ENCODE measurements around the gene ZNF491.
"Not testable (repeated sequence)": the region's sequence is repeated elsewhere in the genome, so short reads cannot be mapped to it uniquely, and the experiment has no call there.

The ZNF491 gene

GRCh38 chr19:11776669-11777068 is 21.7 kb upstream of the ZNF491 start:
- not testable (repeated sequence) for H3K4me3 ChIP-seq (ENCODE audit: low read length); H3K27me3 ChIP-seq (ENCODE audit: control insufficient read depth, insufficient read depth, low read length); H3K9ac ChIP-seq (ENCODE audit: low read length); H3K27ac ChIP-seq (ENCODE audit: low read depth, low read length); H3K4me1 ChIP-seq (ENCODE audit: control insufficient read depth, insufficient read depth, low read length)
- H3K36me3 ChIP-seq (ENCODE audit: control insufficient read depth, insufficient read depth, low read length), result peaks cover 26% of the 10 kb centered on the region

- Histone ChIP-seq H3K27ac (ENCODE audit: low read depth, low read length) (no peak overlapping the region), H3K4me3 (ENCODE audit: low read length) (no peak overlapping the region), H3K4me1 (ENCODE audit: control insufficient read depth, insufficient read depth, low read length) (no peaks in the 10 kb centered on the region), H3K9ac (ENCODE audit: low read length) (no peak overlapping the region), H3K27me3 (ENCODE audit: control insufficient read depth, insufficient read depth, low read length) (no peaks in the 10 kb centered on the region), H3K36me3 (ENCODE audit: control insufficient read depth, insufficient read depth, low read length) (peaks cover 30% of the 10 kb centered on the region)
Observed at GRCh38 chr19:11780431-11781020, 17.8 kb upstream of the ZNF491 start.

- Histone ChIP-seq H3K9ac (ENCODE audit: low read length) (no peak overlapping the region), H3K27me3 (ENCODE audit: control insufficient read depth, insufficient read depth, low read length) (no peaks in the 10 kb centered on the region), H3K36me3 (ENCODE audit: control insufficient read depth, insufficient read depth, low read length) (peaks cover 30% of the 10 kb centered on the region), H3K4me3 (ENCODE audit: low read length) (no peak overlapping the region), H3K27ac (ENCODE audit: low read depth, low read length) (no peak overlapping the region), H3K4me1 (ENCODE audit: control insufficient read depth, insufficient read depth, low read length) (no peaks in the 10 kb centered on the region)
Observed at GRCh38 chr19:11781295-11782057, 16.8 kb upstream of the ZNF491 start.

GRCh38 chr19:11783767-11784166 is 14.6 kb upstream of the ZNF491 start:
- H3K4me3 ChIP-seq (ENCODE audit: low read length), result no peak overlapping the region
- peaks cover 26% of the 10 kb centered on the region for H3K36me3 ChIP-seq (ENCODE audit: control insufficient read depth, insufficient read depth, low read length)
- H3K4me1 ChIP-seq (ENCODE audit: control insufficient read depth, insufficient read depth, low read length), result no peaks in the 10 kb centered on the region
- H3K27me3 ChIP-seq (ENCODE audit: control insufficient read depth, insufficient read depth, low read length), result no peaks in the 10 kb centered on the region
- H3K9ac ChIP-seq (ENCODE audit: low read length), result no peak overlapping the region
- H3K27ac ChIP-seq (ENCODE audit: low read depth, low read length), result no peak overlapping the region

GRCh38 chr19:11784356-11784755 is 14.0 kb upstream of the ZNF491 start:
- Histone ChIP-seq H3K4me1 (ENCODE audit: control insufficient read depth, insufficient read depth, low read length) (no peaks in the 10 kb centered on the region), H3K4me3 (ENCODE audit: low read length) (no peak overlapping the region), H3K27me3 (ENCODE audit: control insufficient read depth, insufficient read depth, low read length) (no peaks in the 10 kb centered on the region), H3K36me3 (ENCODE audit: control insufficient read depth, insufficient read depth, low read length) (peaks cover 23% of the 10 kb centered on the region), H3K27ac (ENCODE audit: low read depth, low read length) (no peak overlapping the region), H3K9ac (ENCODE audit: low read length) (no peak overlapping the region)

- H3K4me3 ChIP-seq (ENCODE audit: low read length), result no peak overlapping the region
- no peaks in the 10 kb centered on the region for H3K27me3 ChIP-seq (ENCODE audit: control insufficient read depth, insufficient read depth, low read length)
Observed at GRCh38 chr19:11787536-11787935, 10.8 kb upstream of the ZNF491 start.

GRCh38 chr19:11792942-11793341 is 5.4 kb upstream of the ZNF491 start:
- Histone ChIP-seq H3K36me3 (ENCODE audit: control insufficient read depth, insufficient read depth, low read length) (no peaks in the 10 kb centered on the region), H3K4me3 (ENCODE audit: low read length) (no peak overlapping the region), H3K27me3 (ENCODE audit: control insufficient read depth, insufficient read depth, low read length) (no peaks in the 10 kb centered on the region), H3K4me1 (ENCODE audit: control insufficient read depth, insufficient read depth, low read length) (peaks cover 3% of the 10 kb centered on the region), H3K9ac (ENCODE audit: low read length) (no peak overlapping the region), H3K27ac (ENCODE audit: low read depth, low read length) (no peak overlapping the region)

More at GRCh38 chr19:11787536-11787935, 10.8 kb upstream of the ZNF491 start:
- H3K36me3 ChIP-seq (ENCODE audit: control insufficient read depth, insufficient read depth, low read length), result peaks cover 1% of the 10 kb centered on the region
- no peak overlapping the region for H3K9ac ChIP-seq (ENCODE audit: low read length)
- H3K4me1 ChIP-seq (ENCODE audit: control insufficient read depth, insufficient read depth, low read length), result no peaks in the 10 kb centered on the region
- H3K27ac ChIP-seq (ENCODE audit: low read depth, low read length), result no peak overlapping the region

- no peaks in the 10 kb centered on the region for H3K36me3 ChIP-seq (ENCODE audit: control insufficient read depth, insufficient read depth, low read length)
- peak overlapping the region; percentile 77 for H3K27ac ChIP-seq (ENCODE audit: low read depth, low read length)
- H3K27me3 ChIP-seq (ENCODE audit: control insufficient read depth, insufficient read depth, low read length), result no peaks in the 10 kb centered on the region
- H3K4me1 ChIP-seq (ENCODE audit: control insufficient read depth, insufficient read depth, low read length), result peaks cover 6% of the 10 kb centered on the region
- H3K4me3 ChIP-seq (ENCODE audit: low read length), result peak overlapping the region; percentile 79
- no peak overlapping the region for H3K9ac ChIP-seq (ENCODE audit: low read length)
Observed at GRCh38 chr19:11797491-11797890, 832 bp upstream of the ZNF491 start.

- Histone ChIP-seq H3K27me3 (ENCODE audit: control insufficient read depth, insufficient read depth, low read length) (no peaks in the 10 kb centered on the region), H3K36me3 (ENCODE audit: control insufficient read depth, insufficient read depth, low read length) (peaks cover 9% of the 10 kb centered on the region), H3K4me3 (ENCODE audit: low read length) (no peak overlapping the region), H3K4me1 (ENCODE audit: control insufficient read depth, insufficient read depth, low read length) (no peaks in the 10 kb centered on the region), H3K9ac (ENCODE audit: low read length) (no peak overlapping the region), H3K27ac (ENCODE audit: low read depth, low read length) (no peak overlapping the region)
Observed at GRCh38 chr19:11806354-11807098, 8.2 kb downstream of the ZNF491 start.

- Histone ChIP-seq H3K4me3 (ENCODE audit: low read length) (no peak overlapping the region), H3K9ac (ENCODE audit: low read length) (no peak overlapping the region), H3K27me3 (ENCODE audit: control insufficient read depth, insufficient read depth, low read length) (no peaks in the 10 kb centered on the region), H3K36me3 (ENCODE audit: control insufficient read depth, insufficient read depth, low read length) (peaks cover 9% of the 10 kb centered on the region), H3K4me1 (ENCODE audit: control insufficient read depth, insufficient read depth, low read length) (no peaks in the 10 kb centered on the region), H3K27ac (ENCODE audit: low read depth, low read length) (no peak overlapping the region)
Observed at GRCh38 chr19:11807099-11807380, 8.7 kb downstream of the ZNF491 start.

GRCh38 chr19:11813703-11814028 is 15.3 kb downstream of the ZNF491 start:
- no peaks in the 10 kb centered on the region for H3K4me1 ChIP-seq (ENCODE audit: control insufficient read depth, insufficient read depth, low read length)
- no peaks in the 10 kb centered on the region for H3K27me3 ChIP-seq (ENCODE audit: control insufficient read depth, insufficient read depth, low read length)
- peak overlapping the region; percentile 7 for H3K27ac ChIP-seq (ENCODE audit: low read depth, low read length)
- peak overlapping the region; percentile 66 for H3K4me3 ChIP-seq (ENCODE audit: low read length)
- H3K36me3 ChIP-seq (ENCODE audit: control insufficient read depth, insufficient read depth, low read length), result no peaks in the 10 kb centered on the region
- peak overlapping the region; percentile 34 for H3K9ac ChIP-seq (ENCODE audit: low read length)

GRCh38 chr19:11814029-11814699 is 15.8 kb downstream of the ZNF491 start, which contains the start of gene ZNF440:
ZNF440 (plus strand) TSS chr19:11814273; CDS start chr19:11814448, 175 bp downstream.
- Histone ChIP-seq H3K4me1 (ENCODE audit: control insufficient read depth, insufficient read depth, low read length) (no peaks in the 10 kb centered on the region), H3K4me3 (ENCODE audit: low read length) (peak within 1 kb of the TSS; percentile 87), H3K27me3 (ENCODE audit: control insufficient read depth, insufficient read depth, low read length) (no peaks in the 10 kb centered on the region), H3K36me3 (ENCODE audit: control insufficient read depth, insufficient read depth, low read length) (no peaks in the 10 kb centered on the region), H3K27ac (ENCODE audit: low read depth, low read length) (peak within 1 kb of the TSS; percentile 83), H3K9ac (ENCODE audit: low read length) (peak within 1 kb of the TSS; percentile 80)

Measured in rectal smooth muscle tissue (tissue), 1 donor.